Measurements from ENCODE around the gene WDTC1. TPM values are rescaled to one million over a fixed set of nuclear protein-coding genes. Genes with fewer than 3 reads are reported as not detected.
A peak's percentile ranks its signal among the peaks of the same experiment; 100 is the strongest.

Gene WDTC1
- total and polyA plus RNA-seq, 2 donors (not counting 1 experiment from before 2014, with no cell fraction given), result 32.5 to 69.1 TPM

DNA sequence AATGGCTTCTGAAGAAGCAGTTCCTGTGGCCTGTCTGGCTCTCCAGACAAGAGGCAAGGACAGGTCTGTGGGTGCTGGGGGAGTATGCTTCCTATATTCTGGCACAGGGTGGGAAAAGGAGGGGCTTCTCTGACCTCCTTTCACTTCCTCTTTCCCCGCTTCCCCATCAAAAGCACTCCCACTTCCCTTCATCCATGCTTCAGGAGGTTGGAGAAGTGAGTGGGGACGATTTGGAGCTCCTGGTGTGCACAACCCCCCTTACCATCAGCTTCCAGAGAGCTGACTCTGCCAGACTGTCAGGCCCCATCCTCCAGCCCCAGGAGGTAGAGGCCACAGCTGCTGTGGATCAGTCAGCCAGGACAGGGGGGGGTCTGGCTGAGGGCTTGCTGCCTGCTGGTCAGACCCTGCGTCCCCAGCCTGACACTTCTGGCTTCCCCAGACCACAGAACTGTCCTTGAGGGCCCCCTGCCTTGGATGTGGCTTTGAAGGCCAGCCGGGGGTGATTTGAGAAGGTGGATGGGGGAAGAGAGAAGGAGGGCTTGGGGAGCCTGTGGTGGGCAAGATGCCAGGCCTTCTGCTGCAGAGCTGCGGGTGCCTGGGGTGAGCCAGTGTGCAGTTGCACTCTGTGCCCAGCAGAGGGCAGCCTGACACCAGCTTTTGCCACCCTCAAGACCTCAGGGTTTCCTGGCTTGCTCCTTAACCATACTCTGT lies 66.1 kb downstream of the WDTC1 start:
- no peak overlapping the region for H3K4me2 ChIP-seq (replicated peaks; ENCODE audit: low read depth, low read length, poor library complexity, severe bottlenecking)
- H3K9ac ChIP-seq (ENCODE audit: low read length), result no peak overlapping the region
- H3K4me1 ChIP-seq (ENCODE audit: control insufficient read depth in 2 of 2, insufficient read depth in 2 of 2, low read length in 2 of 2), result peaks cover 0 to 8% of the 10 kb centered on the region in 2 donors
- Mint-ChIP-seq H3K4me3 (no peak overlapping the region), H3K4me1 (peaks cover 3% of the 10 kb centered on the region), H3K27ac (no peak overlapping the region), H3K9me3 (ENCODE audit: insufficient read depth) (no peaks in the 10 kb centered on the region), H3K27me3 (no peaks in the 10 kb centered on the region)
- CTCF ChIA-PET, result interaction anchor here (0.6 to 13.5 kb wide), 50 partner anchors 8 to 473 kb away, joined by 3 to 402 read pairs (median 4); partner anchors contain the start of genes AHDC1, FAM76A, FCN3 and GPR3
- peaks cover 0 to 78% of the 10 kb centered on the region in 2 experiments for H3K36me3 ChIP-seq (replicated peaks in 1 of 2; ENCODE audit: control extremely low read depth in 1 of 2, control insufficient read depth in 1 of 2, extremely low read depth in 1 of 2, insufficient read depth in 2 of 2, low read length in 1 of 2)
- H4K20me1 ChIP-seq (ENCODE audit: control insufficient read depth, insufficient read depth, low read length, poor library complexity, severe bottlenecking), result peaks cover 9% of the 10 kb centered on the region
- no peak overlapping the region for H3K4me3 ChIP-seq (ENCODE audit: control extremely low read depth in 1 of 5, extremely low read depth in 1 of 5, insufficient read depth in 1 of 5, low read depth in 2 of 5, low read length in 4 of 5)
- H3K79me2 ChIP-seq (ENCODE audit: control insufficient read depth, insufficient read depth, low read length), result no peaks in the 10 kb centered on the region
- intact Hi-C loops (cut with micrococcal nuclease), result loop anchor here (1.0 to 2.0 kb wide), 4 partner anchors 88 to 362 kb away; no protein-coding TSS in a partner anchor
- ATAC-seq (ENCODE audit: low read depth), result peak; percentile 93
- H3K9me3 ChIP-seq (ENCODE audit: control extremely low read depth in 1 of 3, control insufficient read depth in 2 of 3, insufficient read depth in 1 of 3, low read length in 2 of 3), result no peaks in the 10 kb centered on the region
- no peaks in the 10 kb centered on the region for H3K27me3 ChIP-seq (replicated peaks in 1 of 4; ENCODE audit: control extremely low read depth in 1 of 4, control insufficient read depth in 3 of 4, insufficient read depth in 4 of 4, low read length in 3 of 4)
- TF ChIP-seq EZH2 (IDR thresholded peaks at IDR 0.05; ENCODE audit: borderline replicate concordance, insufficient read depth, low read depth, low read length, poor library complexity, severe bottlenecking), result no peak
- TF ChIP-seq, protein P1, sequence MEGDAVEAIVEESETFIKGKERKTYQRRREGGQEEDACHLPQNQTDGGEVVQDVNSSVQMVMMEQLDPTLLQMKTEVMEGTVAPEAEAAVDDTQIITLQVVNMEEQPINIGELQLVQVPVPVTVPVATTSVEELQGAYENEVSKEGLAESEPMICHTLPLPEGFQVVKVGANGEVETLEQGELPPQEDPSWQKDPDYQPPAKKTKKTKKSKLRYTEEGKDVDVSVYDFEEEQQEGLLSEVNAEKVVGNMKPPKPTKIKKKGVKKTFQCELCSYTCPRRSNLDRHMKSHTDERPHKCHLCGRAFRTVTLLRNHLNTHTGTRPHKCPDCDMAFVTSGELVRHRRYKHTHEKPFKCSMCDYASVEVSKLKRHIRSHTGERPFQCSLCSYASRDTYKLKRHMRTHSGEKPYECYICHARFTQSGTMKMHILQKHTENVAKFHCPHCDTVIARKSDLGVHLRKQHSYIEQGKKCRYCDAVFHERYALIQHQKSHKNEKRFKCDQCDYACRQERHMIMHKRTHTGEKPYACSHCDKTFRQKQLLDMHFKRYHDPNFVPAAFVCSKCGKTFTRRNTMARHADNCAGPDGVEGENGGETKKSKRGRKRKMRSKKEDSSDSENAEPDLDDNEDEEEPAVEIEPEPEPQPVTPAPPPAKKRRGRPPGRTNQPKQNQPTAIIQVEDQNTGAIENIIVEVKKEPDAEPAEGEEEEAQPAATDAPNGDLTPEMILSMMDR (IDR thresholded peaks at IDR 0.05), result peak; percentile 95
- POLR2A ChIA-PET, result interaction anchor here (0.6 to 2.2 kb wide), 4 partner anchors 37 to 95 kb away, joined by 3 to 13 read pairs (median 8); no protein-coding TSS in a partner anchor
- no peak overlapping the region for H3K27ac ChIP-seq (ENCODE audit: low read length in 2 of 2)
- H2AFZ ChIP-seq (ENCODE audit: insufficient read depth, low read depth, low read length, poor library complexity, severe bottlenecking), result no peak overlapping the region
- peak; percentile 87 for DNase-seq
- 19% methylated on average over 3 of the region's 5 CpGs for WGBS (ENCODE audit: insufficient coverage)

DNA sequence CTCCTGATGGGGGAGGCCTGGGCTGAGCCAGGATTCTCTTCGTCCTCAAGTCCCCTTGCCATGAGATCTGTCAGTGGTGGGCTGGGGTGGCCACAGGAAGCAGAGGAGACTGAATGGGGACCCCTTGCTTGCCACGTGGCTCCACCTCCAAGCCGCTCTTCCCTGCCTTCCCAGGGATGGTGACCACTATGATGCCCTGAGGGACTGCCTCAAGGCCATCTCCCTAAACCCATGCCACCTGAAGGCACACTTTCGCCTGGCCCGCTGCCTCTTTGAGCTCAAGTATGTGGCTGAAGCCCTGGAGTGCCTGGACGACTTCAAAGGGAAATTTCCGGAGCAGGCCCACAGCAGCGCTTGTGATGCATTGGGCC lies 66.6 kb downstream of the WDTC1 start:
- peaks cover 3% of the 10 kb centered on the region for H3K4me1 Mint-ChIP-seq
- Histone ChIP-seq H2AFZ (ENCODE audit: insufficient read depth, low read depth, low read length, poor library complexity, severe bottlenecking) (no peak overlapping the region), H3K27me3 (replicated peaks in 1 of 4; ENCODE audit: control extremely low read depth in 1 of 4, control insufficient read depth in 3 of 4, insufficient read depth in 4 of 4, low read length in 3 of 4) (no peaks in the 10 kb centered on the region), H3K36me3 (replicated peaks in 1 of 2; ENCODE audit: control extremely low read depth in 1 of 2, control insufficient read depth in 1 of 2, extremely low read depth in 1 of 2, insufficient read depth in 2 of 2, low read length in 1 of 2) (peaks cover 0 to 78% of the 10 kb centered on the region in 2 experiments), H3K4me3 (ENCODE audit: control extremely low read depth in 1 of 5, extremely low read depth in 1 of 5, insufficient read depth in 1 of 5, low read depth in 2 of 5, low read length in 4 of 5) (no peak overlapping the region), H4K20me1 (ENCODE audit: control insufficient read depth, insufficient read depth, low read length, poor library complexity, severe bottlenecking) (peaks cover 9% of the 10 kb centered on the region), H3K9ac (ENCODE audit: low read length) (no peak overlapping the region), H3K9me3 (ENCODE audit: control extremely low read depth in 1 of 3, control insufficient read depth in 2 of 3, insufficient read depth in 1 of 3, low read length in 2 of 3) (no peaks in the 10 kb centered on the region), H3K4me1 (ENCODE audit: control insufficient read depth in 2 of 2, insufficient read depth in 2 of 2, low read length in 2 of 2) (peaks cover 0 to 8% of the 10 kb centered on the region in 2 donors), H3K4me2 (replicated peaks; ENCODE audit: low read depth, low read length, poor library complexity, severe bottlenecking) (no peak overlapping the region), H3K79me2 (ENCODE audit: control insufficient read depth, insufficient read depth, low read length) (no peaks in the 10 kb centered on the region), H3K27ac (ENCODE audit: low read length in 2 of 2) (no peak overlapping the region)
- 82% methylated on average over 8 of the region's 8 CpGs for WGBS (ENCODE audit: insufficient coverage)
- ATAC-seq (ENCODE audit: low read depth) (no peak), DNase-seq (no peak)
- intact Hi-C loops (cut with micrococcal nuclease), result loop anchor here (1.0 to 2.0 kb wide), 2 partner anchors 87 to 362 kb away; no protein-coding TSS in a partner anchor
- ChIA-PET POLR2A (interaction anchor here (0.6 to 2.2 kb wide), 2 partner anchors 53 to 95 kb away, joined by 4 to 13 read pairs; no protein-coding TSS in a partner anchor), CTCF (interaction anchor here (0.6 to 13.5 kb wide), 42 partner anchors 8 to 473 kb away, joined by 3 to 402 read pairs (median 5); partner anchors contain the start of genes AHDC1, FAM76A, FCN3 and GPR3)
- H3K4me3 Mint-ChIP-seq, result no peak overlapping the region
- H3K9me3 Mint-ChIP-seq (ENCODE audit: insufficient read depth), result no peaks in the 10 kb centered on the region
- no peak overlapping the region for H3K27ac Mint-ChIP-seq
- TF ChIP-seq, protein P1 (IDR thresholded peaks at IDR 0.05), result peak; percentile 55
- TF ChIP-seq EZH2 (IDR thresholded peaks at IDR 0.05; ENCODE audit: borderline replicate concordance, insufficient read depth, low read depth, low read length, poor library complexity, severe bottlenecking), result no peak
- no peaks in the 10 kb centered on the region for H3K27me3 Mint-ChIP-seq

Data from B cell (primary cell).